GM19467 (cell line): ENCODE results near the gene SLC13A2.
"Not testable (repeated sequence)": the region's sequence is repeated elsewhere in the genome, so short reads cannot be mapped to it uniquely, and the experiment has no call there.

Experiments used
- ATAC-seq: cut with Tn5 transposase; IDR thresholded peaks from one replicate; pipeline ENCODE4 v1.9.1; 2021; ENCODE audit warnings: mild to moderate bottlenecking, moderate library complexity; ENCODE audit not compliant: unreplicated experiment

SLC13A2 gene

GRCh38 chr17:28511858-28512461 lies 38.5 kb downstream of the SLC13A2 start:
- ATAC-seq = no peak

- ATAC-seq = no peak
These were observed 40.0 kb downstream of the SLC13A2 start for GRCh38 chr17:28513476-28513875.

GRCh38 chr17:28514561-28515002 lies 41.1 kb downstream of the SLC13A2 start:
- ATAC-seq = no peak

GRCh38 chr17:28515518-28515917 lies 42.1 kb downstream of the SLC13A2 start:
- no peak for ATAC-seq

GRCh38 chr17:28518132-28518531 lies 44.7 kb downstream of the SLC13A2 start:
- ATAC-seq = no peak

GRCh38 chr17:28518578-28518977 lies 45.1 kb downstream of the SLC13A2 start:
- ATAC-seq = no peak

GRCh38 chr17:28519236-28519635 lies 45.8 kb downstream of the SLC13A2 start:
- no peak for ATAC-seq

- ATAC-seq = no peak
These were observed 47.2 kb downstream of the SLC13A2 start for GRCh38 chr17:28520687-28521086.

GRCh38 chr17:28521311-28522085 lies 48.1 kb downstream of the SLC13A2 start:
- no peak for ATAC-seq

- ATAC-seq = not testable (repeated sequence)
These were observed 48.8 kb downstream of the SLC13A2 start for GRCh38 chr17:28522281-28522680.

GRCh38 chr17:28523186-28523585 lies 49.7 kb downstream of the SLC13A2 start:
- ATAC-seq = no peak

- ATAC-seq = no peak
These were observed 50.4 kb downstream of the SLC13A2 start for GRCh38 chr17:28523876-28524275.

GRCh38 chr17:28524476-28525424 lies 51.3 kb downstream of the SLC13A2 start:
- ATAC-seq = no peak

GRCh38 chr17:28526381-28526780 lies 52.9 kb downstream of the SLC13A2 start:
- ATAC-seq = no peak

- no peak for ATAC-seq
These were observed 53.8 kb downstream of the SLC13A2 start for GRCh38 chr17:28527181-28527681.

- ATAC-seq = no peak
These were observed 54.4 kb downstream of the SLC13A2 start for GRCh38 chr17:28527859-28528258.

- ATAC-seq = no peak
These were observed 55.0 kb downstream of the SLC13A2 start for GRCh38 chr17:28528327-28529012.

- ATAC-seq = no peak
These were observed 55.6 kb downstream of the SLC13A2 start for GRCh38 chr17:28529013-28529400.

- no peak for ATAC-seq
These were observed 56.8 kb downstream of the SLC13A2 start for GRCh38 chr17:28530250-28530649.

- ATAC-seq = no peak
These were observed 57.5 kb downstream of the SLC13A2 start for GRCh38 chr17:28530926-28531325.
